H54 (cell line): Measurements from ENCODE around the gene PDE8A.
"Not testable (repeated sequence)": the region's sequence is repeated elsewhere in the genome, so short reads cannot be mapped to it uniquely, and the experiment has no call there.

ENCODE experiments used
- DNase-seq: peaks from one replicate; pipeline ENCODE4 v3.0.0; 2011; ENCODE audit warnings: low spot score, mixed read lengths; ENCODE audit not compliant: insufficient read length
- FAIRE-seq: peaks from 3 replicates; lab custom pipeline; 2011; peaks lifted over from hg19 to GRCh38; lab: Jason Lieb, UNC
- POLR2A ChIP-seq: IDR thresholded peaks from 2 replicates; pipeline ENCODE4 v1.6.1; 2011; ENCODE audit warnings: low read depth, mild to moderate bottlenecking, low read length

Gene PDE8A

GRCh38 chr15:85151861-85152260 is 170.2 kb downstream of the PDE8A start:
- no peak for TF ChIP-seq POLR2A
- FAIRE-seq (no peak), DNase-seq (no peak)

DNA sequence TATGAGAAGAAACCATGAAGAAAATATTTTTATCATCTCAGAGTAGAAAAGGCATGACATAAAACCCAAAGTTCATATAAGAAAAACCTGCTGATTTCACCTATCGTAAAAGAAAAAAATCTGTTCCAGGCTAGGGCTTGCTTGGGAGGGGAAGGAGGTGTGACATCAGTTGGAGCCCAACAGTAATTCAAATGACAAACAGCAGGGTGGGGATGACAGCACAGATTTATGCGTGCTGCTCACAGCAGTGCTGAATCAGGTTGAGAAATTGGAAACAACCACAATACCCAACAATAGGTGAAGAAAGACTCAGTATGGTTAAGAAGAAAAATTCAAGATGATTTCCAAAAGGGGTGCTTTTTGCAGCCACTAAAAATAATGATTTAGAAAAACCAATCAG is 172.4 kb downstream of the PDE8A start:
- DNase-seq (no peak), FAIRE-seq (no peak)
- no peak for TF ChIP-seq POLR2A

DNA sequence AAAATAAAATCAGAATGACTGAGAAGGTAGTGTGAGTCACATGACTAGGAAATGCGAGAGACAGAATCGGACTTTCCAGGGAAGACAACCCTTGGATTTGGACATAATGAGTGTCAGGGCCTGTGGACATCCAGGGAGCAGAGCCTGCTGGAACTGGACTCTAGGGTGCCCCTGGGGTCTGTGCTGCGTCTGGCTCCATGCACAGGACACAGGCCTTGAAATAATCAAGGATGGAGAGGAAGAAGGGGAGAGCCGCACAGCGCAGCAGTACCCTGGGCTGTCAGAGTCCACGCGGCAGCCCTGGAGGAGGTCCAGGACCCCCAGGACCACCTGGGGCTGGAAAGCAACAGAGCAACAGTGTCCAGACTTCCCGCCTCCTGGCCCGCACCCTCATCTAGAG is 173.7 kb downstream of the PDE8A start:
- DNase-seq: no peak
- TF ChIP-seq POLR2A: no peak
- FAIRE-seq: no peak

GRCh38 chr15:85155857-85156256 is 174.2 kb downstream of the PDE8A start:
- no peak for TF ChIP-seq POLR2A
- DNase-seq (no peak), FAIRE-seq (no peak)

GRCh38 chr15:85157344-85157743 is 175.7 kb downstream of the PDE8A start:
- TF ChIP-seq POLR2A: no peak
- FAIRE-seq: no peak
- DNase-seq: no peak

DNA sequence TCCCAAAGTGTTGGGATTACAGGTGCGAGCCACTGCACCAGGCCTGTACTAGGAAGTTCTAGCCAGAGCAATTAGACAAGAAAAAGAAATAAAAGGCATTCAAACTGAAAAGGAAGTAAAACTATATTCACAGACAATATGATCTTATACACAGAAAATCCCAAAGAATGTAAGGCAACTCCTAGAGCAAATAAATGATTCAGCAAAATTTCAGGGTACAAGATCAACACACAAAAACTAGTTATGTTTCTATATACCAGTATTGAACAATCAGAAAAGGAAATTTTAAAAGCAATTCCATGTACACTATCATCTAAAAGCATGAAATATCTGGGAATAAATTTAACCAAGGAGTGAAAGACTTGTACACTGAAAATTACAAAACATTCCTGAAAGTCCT is 180.6 kb downstream of the PDE8A start:
- TF ChIP-seq POLR2A: no peak
- DNase-seq (no peak), FAIRE-seq (no peak)

- no peak for DNase-seq
- FAIRE-seq: no peak
- no peak for TF ChIP-seq POLR2A
These were observed 183.3 kb downstream of the PDE8A start for GRCh38 chr15:85164841-85165466.

- FAIRE-seq: no peak
- TF ChIP-seq POLR2A: no peak
- DNase-seq: no peak
These were observed 185.9 kb downstream of the PDE8A start for GRCh38 chr15:85167568-85167967.

GRCh38 chr15:85168642-85169173 is 187.1 kb downstream of the PDE8A start:
- TF ChIP-seq POLR2A: no peak
- DNase-seq (no peak), FAIRE-seq (no peak)

- TF ChIP-seq POLR2A: no peak
- DNase-seq: no peak
- FAIRE-seq: no peak
These were observed 190.1 kb downstream of the PDE8A start for GRCh38 chr15:85171736-85172135.

DNA sequence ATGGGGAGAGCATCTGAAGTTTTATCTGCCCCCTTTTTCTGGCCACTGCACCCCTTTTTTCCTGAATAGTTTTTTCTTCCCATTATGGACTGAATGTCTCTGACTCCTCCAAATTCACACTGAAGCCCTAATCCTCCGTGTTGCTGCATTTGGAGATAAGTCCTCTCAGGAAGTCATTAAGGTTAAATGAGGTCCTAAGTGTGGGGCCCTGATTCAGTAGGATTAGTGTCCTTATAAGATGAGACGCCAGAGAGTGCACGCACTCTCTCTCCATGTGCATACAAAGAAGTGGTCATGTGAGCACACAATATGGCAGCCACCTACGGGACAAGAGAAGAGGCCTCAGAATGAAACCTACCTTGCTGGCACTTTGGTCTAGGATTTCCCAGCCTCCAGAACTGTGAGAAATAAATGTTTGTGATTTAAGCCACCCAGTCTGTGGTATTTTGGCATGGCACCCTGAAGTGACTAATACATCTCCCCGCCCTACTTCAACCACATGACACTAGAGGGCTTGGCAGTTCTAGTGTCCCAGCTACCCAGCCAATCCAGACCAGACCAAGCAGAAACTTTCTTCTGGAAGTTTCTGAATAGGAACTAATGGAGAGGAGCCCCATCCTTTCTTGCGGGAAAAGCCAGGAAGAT is 191.3 kb downstream of the PDE8A start:
- FAIRE-seq: no peak
- TF ChIP-seq POLR2A: no peak
- DNase-seq: no peak

- not testable (repeated sequence) for DNase-seq, FAIRE-seq
These were observed 192.0 kb downstream of the PDE8A start for GRCh38 chr15:85173630-85174029.

GRCh38 chr15:85174521-85174920 is 192.9 kb downstream of the PDE8A start:
- no peak for TF ChIP-seq POLR2A
- FAIRE-seq (no peak), DNase-seq (no peak)

DNA sequence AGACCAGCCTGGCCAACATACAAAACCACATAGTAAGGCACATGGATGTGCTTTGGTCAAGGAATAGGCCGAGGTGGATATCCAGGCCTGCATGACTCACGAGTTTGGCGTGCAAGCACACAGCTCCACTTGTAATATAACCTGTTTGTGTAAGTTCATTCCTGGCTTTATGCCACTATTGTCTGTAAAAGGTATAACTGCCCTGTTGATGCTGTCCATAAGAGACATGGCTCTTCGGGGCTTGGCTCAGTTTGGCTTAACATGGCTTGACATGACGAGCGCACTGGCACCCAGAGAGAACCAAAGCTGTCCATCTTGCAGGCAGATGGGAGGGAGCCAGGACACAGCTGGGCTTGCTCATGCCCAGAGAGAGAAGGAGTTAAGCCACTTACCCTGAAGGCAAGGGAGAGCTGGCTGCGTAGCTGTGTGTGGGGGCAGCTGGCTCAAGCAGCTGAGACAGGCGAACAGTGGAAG is 195.4 kb downstream of the PDE8A start:
- FAIRE-seq: peak; percentile 83
- not testable (repeated sequence) for DNase-seq

- TF ChIP-seq POLR2A: no peak
- FAIRE-seq (no peak), DNase-seq (no peak)
These were observed 196.7 kb downstream of the PDE8A start for GRCh38 chr15:85178308-85178707.
